Spleen (tissue), 7 donors: Measurements from ENCODE around the gene GALNT18.

Source experiments
- CTCF ChIP-seq, 11 experiments: fragments of 200-600 bp in 7 of 11; fragments of 450-650 bp in 4 of 11; sonication (generic) in 4 of 11; IDR thresholded peaks in 8 of 11; conservative IDR thresholded peaks in 3 of 11; 1 replicate in 7 of 11; 2 replicates in 4 of 11; pipeline versions ENCODE4 v1.4.0 to v1.8.0; 2016 to 2021; ENCODE audit warnings: antibody characterized with exemption in 11 of 11, inconsistent platforms in 4 of 11, mild to moderate bottlenecking in 1 of 11
- POLR2A ChIP-seq, 3 donors: fragments of 450-650 bp; IDR thresholded peaks; one replicate each; pipeline ENCODE4 v1.5.1; 2017; ENCODE audit warnings: antibody characterized with exemption in 3 of 3, mild to moderate bottlenecking in 1 of 3
- POLR2AphosphoS5 ChIP-seq, 3 donors: sonication (generic); formaldehyde crosslinking; IDR thresholded peaks; one replicate each; pipeline ENCODE4 v1.5.1; 2017; ENCODE audit warnings: antibody characterized with exemption in 3 of 3
- donor health status: DM: no; HTN: no; CAD: no; lungs with moderate emphysema.
- donor health status: DM: no; HTN: no; CAD: no.
- donor health status: DM: no; HTN: no; CAD: no.

- TF ChIP-seq CTCF (IDR thresholded peaks at IDR 0.05 in 8 of 11, conservative IDR thresholded peaks at IDR 0.05 in 3 of 11) (no peak), POLR2A (IDR thresholded peaks at IDR 0.05) (no peak), POLR2AphosphoS5 (IDR thresholded peaks at IDR 0.05) (no peak)
Observed at GRCh38 chr11:11537871-11538270, 83.9 kb downstream of the GALNT18 start.
